RWPE1 (cell line): ENCODE results near the gene GPR25.

Experiments used
- CTCF ChIA-PET: fragments of 350-600 bp; sonication (Branson Sonifier 250); formaldehyde crosslinking; extraction: SDS; loops from one replicate; lab custom pipeline; 2021; lab: Yijun Ruan, JAX
- POLR2A ChIA-PET: fragments of 400-600 bp; formaldehyde crosslinking; extraction: SDS; loops from one replicate; lab custom pipeline; 2020; ENCODE audit warnings: antibody characterized with exemption; ENCODE audit not compliant: low non-redundant PET; lab: Yijun Ruan, JAX
- DNase-seq: peaks from one replicate; pipeline ENCODE4 v3.0.0; 2012; ENCODE audit warnings: low spot score
- H3K27ac ChIP-seq: fragments of 450-650 bp; 2 replicates; pipeline ENCODE4 v1.5.1; 2017
- TF ChIP-seq, protein P1 (sequence below): fragments of 450-650 bp; conservative IDR thresholded peaks from 2 replicates; pipeline ENCODE4 v1.5.1; 2017; ENCODE audit warnings: low read depth, mild to moderate bottlenecking

GPR25 gene, protein sequence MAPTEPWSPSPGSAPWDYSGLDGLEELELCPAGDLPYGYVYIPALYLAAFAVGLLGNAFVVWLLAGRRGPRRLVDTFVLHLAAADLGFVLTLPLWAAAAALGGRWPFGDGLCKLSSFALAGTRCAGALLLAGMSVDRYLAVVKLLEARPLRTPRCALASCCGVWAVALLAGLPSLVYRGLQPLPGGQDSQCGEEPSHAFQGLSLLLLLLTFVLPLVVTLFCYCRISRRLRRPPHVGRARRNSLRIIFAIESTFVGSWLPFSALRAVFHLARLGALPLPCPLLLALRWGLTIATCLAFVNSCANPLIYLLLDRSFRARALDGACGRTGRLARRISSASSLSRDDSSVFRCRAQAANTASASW

DNA sequence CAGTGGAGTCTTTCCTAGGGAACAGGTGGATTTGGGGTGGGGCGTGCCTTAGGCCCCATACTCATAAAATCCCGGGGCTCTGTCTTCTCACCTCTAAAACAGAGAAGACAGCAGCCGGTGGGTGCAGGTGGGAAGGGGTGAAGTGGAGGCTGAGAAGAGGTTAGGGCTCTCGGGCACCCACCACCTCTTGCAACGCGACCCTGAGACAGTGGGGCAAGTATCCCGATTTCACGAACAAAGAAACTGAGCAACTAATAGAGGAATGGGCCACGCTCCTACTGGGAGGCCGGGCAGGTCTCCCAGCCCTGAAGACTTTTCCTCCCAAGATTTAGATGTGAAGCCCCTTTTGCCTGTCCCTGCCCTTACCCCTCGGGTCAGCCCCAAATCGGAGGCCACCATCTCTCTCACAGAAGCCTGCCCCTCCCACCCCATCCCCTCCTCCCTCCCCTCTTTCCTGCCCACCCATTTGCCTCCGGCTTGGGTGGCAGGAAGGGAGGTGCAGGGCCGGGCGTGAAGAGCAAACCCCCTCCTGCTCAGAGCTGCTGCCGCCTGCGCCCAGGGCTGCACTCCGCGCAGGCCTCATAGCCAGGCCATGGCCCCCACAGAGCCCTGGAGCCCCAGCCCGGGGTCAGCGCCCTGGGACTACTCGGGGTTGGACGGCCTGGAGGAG, at the start of gene GPR25:
Gene GPR25 (plus strand): TSS at position 536 of the 670 bp plus-strand sequence. CDS start 57 bp downstream, at position 593.
- POLR2A ChIA-PET: no interaction called here
- no peak for DNase-seq
- TF ChIP-seq, protein P1, sequence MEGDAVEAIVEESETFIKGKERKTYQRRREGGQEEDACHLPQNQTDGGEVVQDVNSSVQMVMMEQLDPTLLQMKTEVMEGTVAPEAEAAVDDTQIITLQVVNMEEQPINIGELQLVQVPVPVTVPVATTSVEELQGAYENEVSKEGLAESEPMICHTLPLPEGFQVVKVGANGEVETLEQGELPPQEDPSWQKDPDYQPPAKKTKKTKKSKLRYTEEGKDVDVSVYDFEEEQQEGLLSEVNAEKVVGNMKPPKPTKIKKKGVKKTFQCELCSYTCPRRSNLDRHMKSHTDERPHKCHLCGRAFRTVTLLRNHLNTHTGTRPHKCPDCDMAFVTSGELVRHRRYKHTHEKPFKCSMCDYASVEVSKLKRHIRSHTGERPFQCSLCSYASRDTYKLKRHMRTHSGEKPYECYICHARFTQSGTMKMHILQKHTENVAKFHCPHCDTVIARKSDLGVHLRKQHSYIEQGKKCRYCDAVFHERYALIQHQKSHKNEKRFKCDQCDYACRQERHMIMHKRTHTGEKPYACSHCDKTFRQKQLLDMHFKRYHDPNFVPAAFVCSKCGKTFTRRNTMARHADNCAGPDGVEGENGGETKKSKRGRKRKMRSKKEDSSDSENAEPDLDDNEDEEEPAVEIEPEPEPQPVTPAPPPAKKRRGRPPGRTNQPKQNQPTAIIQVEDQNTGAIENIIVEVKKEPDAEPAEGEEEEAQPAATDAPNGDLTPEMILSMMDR: no peak
- CTCF ChIA-PET: no interaction called here
- no peak within 1 kb of the TSS for H3K27ac ChIP-seq

DNA sequence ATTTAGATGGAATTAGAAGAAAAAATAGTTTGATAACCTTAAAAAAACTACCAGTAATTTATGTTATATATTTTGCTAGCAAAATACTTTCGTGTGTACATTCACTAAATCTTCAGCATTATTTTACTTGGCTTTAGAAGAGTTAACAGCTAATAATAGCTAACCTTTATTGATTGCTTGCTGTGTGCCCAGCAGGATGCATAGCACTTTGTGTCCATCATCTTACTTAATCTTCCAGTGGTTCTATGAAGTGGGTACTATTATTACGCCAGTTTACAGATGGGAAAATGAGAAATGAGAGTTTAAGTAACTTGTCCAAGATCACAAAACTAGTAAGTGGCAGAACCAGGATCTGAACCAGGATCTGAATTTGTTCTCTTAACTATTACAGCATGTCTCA, 41.7 kb upstream of the GPR25 start:
- POLR2A ChIA-PET: no interaction called here
- DNase-seq: no peak
- no peak overlapping the region for H3K27ac ChIP-seq

DNA sequence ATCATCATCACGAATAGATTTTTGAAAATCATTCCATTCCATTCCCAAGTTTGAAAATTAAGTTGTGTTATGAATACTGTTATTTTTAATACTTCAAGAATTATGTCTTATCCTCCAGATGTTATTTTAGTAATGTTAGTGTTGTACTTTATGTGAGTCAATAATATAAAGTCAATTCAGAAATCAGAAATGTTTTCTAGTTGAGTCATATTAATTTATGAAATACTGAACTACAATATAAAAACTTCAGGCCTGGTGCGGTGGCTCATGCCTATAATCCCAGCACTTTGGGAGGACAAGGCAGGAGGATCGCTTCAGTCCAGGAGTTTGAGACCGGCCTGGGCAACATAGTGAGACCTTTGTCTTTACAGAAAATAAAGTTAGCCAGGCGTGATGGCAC, 38.4 kb upstream of the GPR25 start:
- ChIA-PET POLR2A (no interaction called here), CTCF (interaction anchor here (0.6 kb wide), 1 partner anchor 210 kb away, joined by 5 read pairs; no protein-coding TSS in a partner anchor)
- no peak overlapping the region for H3K27ac ChIP-seq
- DNase-seq: no peak
- TF ChIP-seq, protein P1: no peak

More for the DNA sequence above, 41.7 kb upstream of the GPR25 start:
- TF ChIP-seq, protein P1: no peak
- CTCF ChIA-PET: no interaction called here

DNA sequence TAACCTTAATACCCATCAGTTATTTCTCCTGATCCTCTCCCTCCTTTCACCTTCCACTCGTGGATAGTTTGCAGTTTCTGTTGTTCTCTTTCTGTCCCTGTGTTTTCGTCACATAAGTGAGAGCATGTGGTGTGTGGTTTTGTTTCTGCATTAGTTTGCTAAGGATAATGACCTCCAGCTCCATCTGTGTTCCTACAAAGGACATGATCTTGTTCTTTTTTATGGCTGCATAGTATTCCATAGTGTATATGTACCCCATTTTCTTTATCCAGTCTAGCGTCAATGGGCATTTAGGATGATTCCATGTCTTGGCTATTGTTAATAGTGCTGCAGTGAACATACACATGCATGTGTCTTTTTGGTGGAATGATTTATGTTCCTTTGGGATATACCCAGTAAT, 36.6 kb upstream of the GPR25 start:
- no peak for DNase-seq
- TF ChIP-seq, protein P1: no peak
- CTCF ChIA-PET: interaction anchor here (0.6 kb wide), 1 partner anchor 54 kb away, joined by 3 read pairs; no protein-coding TSS in a partner anchor
- H3K27ac ChIP-seq: no peak overlapping the region
- POLR2A ChIA-PET: no interaction called here

DNA sequence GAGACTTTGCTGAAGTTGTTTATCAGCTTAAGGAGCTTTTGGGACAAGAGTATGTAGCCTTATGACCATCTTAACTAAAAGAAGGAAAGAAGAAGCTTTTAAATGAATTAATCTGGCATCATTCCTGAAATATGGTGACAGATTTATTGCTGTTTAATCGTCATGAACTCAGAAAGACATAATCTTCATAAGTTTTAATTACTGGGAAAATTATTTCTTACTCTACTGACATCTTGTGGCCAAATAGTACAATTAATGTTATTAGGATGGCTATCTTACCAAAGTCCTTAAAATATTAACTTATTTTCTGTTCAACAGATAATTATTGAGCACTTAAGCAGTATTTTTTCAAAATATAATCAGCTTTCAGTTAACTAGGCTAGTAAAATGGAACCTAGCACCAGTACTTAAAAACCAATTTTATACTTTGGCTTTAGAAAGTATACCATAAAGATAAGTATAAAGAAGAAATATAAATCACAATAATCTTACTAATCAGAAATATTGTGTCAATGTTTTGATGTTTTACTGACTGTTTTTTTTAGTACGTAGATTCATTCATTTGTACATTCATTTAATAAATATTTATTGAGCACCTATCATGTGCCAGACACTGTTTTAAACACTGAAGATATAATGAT, 34.7 kb upstream of the GPR25 start:
- DNase-seq: peak; percentile 16
- POLR2A ChIA-PET: no interaction called here
- H3K27ac ChIP-seq: no peak overlapping the region
- CTCF ChIA-PET: interaction anchor here (0.5 to 1.8 kb wide), 10 partner anchors 10 to 280 kb away, joined by 3 to 8 read pairs (median 3); no protein-coding TSS in a partner anchor
- TF ChIP-seq, protein P1: peak; percentile 63

DNA sequence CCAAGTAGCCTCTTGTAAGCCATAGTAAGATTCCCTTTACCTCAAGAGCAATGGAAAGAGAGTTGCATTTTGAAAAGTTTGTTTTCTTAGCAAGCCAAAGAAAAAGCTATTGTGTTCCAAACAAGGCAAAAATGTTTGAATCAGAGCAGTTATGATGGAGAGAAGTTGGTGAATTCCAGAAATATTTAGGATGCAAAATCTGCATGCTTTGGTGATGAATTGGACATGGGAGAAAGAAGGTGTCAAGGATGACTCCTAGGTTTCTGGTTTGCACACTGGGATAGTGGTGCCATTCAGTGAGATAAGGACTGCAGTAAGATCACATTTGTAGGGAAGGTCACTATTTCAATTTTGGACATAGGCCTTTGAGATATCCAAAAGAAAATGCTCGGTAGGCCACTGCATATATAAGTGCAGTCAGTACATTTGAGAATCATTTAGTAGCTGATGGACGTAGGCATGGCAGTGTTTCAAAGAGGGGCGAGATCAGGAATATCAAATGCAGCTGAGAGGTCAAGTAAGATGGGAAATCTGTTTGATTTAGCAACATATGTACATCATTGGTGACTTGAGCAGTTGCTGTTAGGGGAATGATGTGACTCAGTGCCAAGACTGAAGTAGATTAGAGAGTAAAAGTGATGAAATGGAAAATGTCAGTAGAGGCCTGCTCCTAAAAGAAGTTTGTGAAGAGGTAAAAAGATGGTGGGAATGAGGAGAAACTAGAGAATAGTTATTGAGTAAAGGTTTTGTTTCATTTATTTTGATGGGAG, 33.9 kb upstream of the GPR25 start:
- ChIA-PET POLR2A (no interaction called here), CTCF (interaction anchor here (0.5 to 1.8 kb wide), 6 partner anchors 11 to 281 kb away, joined by 3 to 8 read pairs (median 3); no protein-coding TSS in a partner anchor)

More for the DNA sequence above, 33.9 kb upstream of the GPR25 start:
- DNase-seq: no peak
- no peak overlapping the region for H3K27ac ChIP-seq
- TF ChIP-seq, protein P1: no peak
